HG03439 (cell line): ENCODE results near the gene DYRK3.

Experiments used
- ATAC-seq: cut with Tn5 transposase; IDR thresholded peaks from one replicate; pipeline ENCODE4 v1.9.1; 2021; ENCODE audit warnings: mild to moderate bottlenecking, moderate library complexity; ENCODE audit not compliant: unreplicated experiment

DYRK3 gene

DNA sequence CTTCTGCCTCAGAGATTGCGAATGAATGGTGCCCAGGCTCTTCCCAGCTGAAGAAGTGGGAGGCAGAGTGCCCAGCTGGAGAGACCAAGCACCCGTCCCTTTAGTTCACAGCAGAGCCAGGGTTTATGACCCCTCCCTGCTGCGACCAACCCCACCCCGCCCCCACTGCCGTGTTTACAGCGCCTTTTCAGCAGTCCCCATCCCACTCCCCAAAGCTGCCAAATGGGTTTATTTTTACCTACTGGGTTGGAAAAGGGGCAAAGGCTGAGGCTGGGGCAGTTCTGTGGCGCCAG is 23.6 kb downstream of the DYRK3 start:
- no peak for ATAC-seq

DNA sequence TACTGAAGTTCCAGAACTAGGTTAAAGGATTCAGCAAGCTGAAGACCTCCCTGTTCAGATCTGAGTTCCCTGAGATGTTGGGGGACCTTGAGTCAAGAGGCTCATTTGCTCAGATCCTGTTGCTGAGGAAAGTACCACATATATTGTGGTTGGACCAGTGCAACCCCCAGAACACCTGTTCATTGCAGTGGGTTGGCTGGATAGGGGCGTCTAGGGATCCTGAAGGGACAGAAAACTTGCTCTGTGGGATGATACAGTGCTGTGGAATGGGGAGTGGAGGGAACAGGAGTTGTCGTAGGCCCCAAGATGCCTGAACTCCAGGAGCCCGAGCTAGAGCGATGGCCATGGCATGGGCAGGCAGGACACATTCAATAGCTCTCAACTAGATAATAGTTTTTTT is 24.8 kb downstream of the DYRK3 start:
- ATAC-seq, result no peak

DNA sequence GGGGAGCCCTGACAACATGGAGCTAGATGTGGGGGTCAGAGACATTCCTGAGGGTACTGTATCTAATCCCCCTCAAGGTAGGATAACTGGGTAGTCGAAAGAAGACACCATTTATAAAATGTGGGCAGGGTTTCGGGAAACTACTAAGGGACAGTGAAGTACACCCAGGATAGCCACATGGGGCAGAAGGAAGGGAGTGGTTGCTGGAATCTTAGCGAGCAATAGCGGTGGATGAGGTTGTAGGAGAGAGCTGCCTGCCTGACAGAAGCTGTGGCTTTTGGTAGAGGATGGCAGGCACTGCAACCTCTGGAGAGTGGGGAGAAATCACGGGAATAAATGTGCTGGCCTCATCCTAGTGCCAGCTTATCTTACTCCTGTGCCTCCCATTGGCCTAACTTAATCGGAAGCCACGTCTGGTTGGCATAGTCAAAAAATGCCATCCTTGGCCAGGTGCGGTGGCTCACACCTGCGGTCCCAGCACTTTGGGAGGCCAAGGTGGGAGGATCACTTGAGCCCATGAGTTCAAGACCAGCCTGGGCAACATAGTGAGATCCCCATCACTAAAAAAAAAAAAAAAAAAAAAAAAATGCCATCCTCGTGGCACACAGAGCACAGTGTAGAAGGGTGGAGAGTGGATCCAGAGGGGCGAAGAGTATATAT is 26.0 kb downstream of the DYRK3 start:
- ATAC-seq, result no peak

DNA sequence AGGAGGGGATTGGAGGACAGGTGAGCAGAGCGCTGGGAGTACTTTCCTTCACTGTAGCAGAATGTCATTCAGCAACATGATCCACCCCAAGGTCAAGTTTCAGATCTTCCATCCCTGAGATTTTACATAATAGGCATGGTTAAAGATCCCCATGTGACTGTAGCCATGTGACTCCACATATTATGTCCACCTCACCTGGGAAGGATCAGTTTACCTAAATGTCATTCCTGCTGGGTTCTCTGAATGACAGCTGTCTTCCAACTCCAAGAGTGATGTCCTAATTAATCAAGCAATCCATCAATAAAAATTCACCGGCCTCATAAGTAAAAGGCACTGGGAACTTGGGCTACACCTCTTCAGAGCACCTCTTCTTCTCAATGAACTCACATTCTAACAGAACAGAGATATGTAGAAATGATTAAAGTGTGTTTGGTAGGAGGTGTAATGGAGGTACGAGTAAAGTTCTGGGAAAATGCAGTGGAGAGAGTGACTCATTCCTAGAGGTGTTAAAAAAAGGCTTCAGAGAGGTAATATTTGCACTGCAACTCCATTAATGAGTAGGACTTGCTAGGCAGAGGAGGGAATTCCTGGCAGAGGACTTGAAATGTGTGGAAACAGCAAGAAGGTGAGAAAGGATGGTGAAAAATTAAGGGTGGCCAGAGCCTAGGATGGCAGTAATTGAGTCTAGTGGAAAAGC is 27.2 kb downstream of the DYRK3 start:
- ATAC-seq, result no peak

DNA sequence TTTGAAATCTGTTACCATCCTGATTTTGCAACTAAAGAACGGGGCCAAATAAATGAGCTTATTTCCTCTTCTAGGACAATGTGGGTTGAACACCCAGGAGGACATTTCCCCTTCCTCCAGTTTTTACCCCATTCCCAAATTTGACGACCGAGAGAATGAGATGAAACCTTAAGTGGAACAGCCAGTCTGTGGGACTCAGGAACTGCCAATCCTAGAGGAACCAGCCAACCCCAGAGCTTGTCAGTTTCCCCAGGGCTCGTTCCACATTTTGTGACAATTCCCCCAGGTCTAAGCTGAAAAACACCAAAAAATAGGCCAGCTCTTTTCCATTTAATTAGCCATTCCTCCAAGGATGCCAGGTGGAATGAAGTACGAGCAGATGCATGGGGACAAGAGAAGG is 28.0 kb downstream of the DYRK3 start:
- ATAC-seq, result no peak

DNA sequence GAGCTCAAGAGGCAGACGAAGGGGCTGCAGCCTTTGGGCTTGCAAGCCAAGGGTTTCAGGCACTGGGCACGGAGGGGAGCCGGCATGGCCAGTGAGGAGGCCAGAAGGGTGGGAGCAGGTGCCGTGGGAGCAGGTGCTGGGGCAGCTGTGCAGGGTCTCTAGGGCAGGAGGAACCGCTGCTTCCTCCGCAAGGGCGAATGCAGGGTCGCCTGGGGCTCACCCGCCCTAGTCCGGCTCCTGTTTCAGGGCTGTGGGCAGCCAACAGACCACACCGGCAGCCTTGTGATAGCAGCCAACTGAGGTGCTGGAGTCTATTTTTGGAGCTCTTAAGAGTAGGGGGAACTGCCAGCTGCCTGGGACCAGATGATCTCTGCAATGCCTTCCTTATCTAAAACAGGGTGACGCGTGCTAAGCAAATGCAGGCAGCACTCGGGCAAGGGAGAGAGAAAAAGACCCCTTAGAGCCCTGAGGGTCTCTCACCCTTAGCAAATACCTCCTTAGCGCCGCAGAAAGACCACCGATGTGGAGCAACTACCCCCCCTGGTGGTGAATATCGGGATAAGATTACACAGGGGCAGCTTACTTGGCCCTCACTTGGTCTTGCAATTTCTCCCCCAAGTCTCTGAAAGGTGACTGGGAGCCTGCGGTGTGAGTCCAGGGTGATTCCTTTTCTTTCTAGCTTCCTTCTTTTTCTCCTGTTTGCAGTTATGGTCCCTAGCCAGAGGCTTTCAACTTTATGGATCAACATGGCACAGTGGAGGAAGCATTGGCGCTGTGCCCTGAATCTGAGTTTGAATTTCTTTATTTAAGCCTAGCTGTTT is 28.7 kb downstream of the DYRK3 start:
- peak; percentile 65 for ATAC-seq

GRCh38 chr1:206664740-206665139 is 29.4 kb downstream of the DYRK3 start:
- ATAC-seq, result no peak

DNA sequence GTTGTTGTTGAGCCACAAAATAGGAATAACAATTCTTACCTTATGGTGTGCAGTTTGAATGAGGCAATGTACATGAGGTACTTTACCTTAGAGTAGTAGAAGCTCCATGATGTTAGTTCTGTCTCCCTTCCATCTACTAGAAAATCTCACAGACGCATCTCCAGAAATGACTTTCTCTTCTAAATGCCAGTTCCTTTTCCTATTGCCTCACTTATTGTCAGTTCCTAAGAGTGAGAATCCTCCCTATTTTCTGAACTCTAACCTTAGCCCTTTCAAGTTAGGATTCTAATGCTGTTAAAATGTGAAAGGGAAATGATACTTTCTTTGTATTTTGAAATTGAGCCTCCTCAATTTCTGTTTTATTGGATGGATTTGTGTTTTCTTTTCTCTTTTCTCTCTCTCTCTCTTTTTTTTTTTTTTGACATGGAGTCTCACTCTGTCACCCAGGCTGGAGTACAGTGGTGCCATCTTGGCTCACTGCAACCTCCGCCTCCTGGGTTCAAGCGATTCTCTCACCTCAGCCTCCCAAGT is 30.8 kb downstream of the DYRK3 start:
- ATAC-seq, result no peak

DNA sequence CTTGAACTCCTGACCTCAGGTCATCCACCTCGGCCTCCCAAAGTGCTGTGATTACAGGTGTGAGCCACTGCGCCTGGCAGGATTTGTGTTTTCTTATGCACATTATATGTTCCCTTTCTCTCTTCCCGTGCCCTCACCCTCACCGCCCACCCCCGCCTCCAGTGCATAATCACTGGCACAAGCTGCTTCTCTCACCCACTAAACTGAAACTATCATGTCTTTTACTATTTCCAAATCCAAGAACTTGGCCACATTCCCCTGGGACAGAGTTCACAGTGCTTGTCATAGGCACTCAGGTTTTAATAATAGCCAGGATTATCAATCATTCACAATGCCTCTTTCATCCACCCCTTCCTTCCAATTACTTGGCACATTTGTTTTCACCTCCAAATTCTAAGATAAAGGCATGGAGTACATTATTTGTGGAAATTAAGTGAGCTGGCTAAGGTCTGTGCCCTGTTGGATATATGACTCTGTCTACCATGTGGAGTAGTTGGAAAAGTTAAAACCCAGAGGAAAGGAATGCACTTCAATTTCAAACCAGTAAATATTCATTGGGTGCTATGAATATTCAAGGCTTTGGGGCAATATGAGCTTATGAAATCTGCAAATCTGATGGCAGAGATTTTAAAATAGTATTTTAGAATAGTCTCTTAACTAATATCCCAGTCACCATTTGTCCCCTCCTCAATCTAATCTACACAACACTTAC is 31.8 kb downstream of the DYRK3 start:
- ATAC-seq, result no peak

DNA sequence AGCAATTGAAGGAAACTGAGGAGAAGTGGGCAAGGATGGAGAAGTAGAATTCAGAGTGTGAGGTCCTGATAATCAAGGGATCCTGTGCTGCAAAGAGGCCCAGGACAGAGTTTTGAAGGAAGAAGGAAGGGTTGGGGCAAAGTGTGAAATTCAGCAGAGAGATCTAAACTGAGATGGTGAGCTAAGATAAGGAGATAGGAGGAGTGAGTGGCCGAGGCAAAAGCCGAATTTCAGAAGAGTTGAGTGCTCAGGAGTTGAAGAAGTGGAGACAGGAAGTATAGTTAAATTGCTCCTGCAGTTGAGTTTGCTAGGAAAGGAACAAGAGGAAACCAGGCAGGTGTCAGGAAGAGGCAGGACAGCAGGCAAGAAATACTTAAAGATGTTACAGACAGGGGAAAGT is 33.0 kb downstream of the DYRK3 start:
- ATAC-seq, result no peak

DNA sequence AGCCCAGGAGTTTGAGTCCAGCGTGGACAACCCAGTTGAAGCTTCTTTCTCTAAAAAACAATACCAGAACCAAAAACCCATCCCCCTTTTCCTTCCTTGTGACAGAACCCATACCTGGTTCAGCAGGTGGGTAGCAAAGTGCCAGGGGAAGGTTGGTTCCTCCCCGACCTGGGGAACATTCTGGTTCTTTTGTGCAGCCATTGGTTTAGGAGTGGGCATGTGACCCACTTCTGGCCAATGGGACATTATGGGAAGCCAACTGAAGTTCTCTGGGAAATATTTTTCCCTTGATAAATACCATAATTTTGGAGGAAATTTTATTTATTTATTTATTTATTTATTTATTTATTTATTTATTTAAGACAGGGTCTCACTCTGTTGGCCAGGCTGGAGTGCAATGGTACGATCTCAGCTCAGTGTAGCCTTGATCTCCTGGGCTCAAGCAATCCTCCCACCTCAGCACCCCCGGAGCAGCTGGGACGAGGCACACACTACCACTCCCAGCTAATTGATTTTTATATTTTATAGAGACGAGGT is 33.6 kb downstream of the DYRK3 start:
- no peak for ATAC-seq

DNA sequence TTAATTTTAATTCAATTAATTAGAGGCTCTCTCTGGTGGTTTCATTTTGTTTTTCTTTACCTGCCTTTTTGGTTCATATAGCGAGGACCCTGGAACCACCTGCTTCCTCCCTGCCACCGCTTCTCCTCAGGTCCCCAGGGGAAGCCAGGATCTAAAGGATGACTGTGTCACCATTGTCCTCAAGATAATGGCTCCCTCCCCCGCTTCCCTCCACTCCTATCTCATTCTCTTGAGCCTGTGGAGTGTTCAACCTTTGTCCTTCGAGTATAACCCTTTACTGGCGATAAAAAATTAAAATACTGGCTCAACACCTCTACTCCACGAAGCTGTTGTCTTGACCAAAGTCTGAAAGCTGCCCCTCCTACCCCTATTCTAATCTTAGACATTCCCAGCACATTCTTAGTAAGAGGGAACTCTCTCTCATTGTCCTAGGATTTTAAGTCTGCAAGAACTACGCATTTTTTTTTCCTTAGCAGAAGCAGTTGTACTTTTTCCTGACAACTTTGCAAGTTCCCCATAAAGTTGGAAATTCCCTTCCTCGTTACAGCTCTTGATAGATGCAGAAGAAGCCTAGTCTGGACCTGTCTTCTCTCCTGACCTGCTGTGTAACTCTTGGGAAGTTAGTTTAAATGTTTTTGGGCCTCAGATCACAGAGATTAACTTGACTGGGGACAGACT is 36.8 kb downstream of the DYRK3 start:
- no peak for ATAC-seq

DNA sequence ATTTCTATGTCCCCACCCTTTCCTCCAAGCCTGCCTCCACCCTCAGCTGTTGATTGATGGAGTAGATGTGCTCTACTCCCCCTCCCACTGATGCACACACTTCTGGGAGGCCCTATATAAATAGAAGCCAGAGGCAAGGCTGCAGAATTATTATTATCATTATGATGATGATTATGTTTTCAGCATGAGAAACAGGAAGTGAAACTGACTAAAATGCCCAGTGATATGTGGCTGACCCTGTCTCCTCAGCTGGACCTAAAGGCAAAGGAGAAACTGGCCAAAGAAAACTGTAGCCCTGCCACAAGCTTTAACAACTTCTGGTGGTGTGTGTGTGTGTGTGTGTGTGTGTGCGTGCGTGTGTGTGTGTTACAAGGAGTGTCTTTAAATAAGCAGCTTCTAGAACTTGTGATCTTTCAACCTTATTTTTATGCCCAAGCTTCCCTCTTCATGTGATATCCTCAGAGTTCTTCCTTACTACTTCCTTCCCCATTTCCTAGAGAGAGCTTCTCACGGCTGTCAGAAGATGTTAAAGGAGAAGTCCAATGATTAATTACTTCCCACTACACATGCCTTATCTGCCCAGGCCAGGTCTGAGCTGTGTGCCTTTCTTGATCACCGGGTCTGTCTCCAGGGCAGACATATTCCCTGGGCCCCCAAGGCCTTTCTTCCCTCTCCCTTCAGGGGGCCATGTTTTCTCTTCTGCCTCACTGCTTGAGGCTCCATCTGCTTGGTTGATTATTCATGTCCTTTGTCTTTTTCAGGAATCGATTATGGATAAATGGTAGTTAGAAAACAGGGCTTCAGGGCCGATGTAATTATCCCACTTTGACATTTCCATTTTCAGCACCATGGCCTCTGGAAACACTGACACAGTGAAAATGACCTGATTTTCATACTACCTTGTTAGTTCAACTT is 37.8 kb downstream of the DYRK3 start:
- no peak for ATAC-seq

- ATAC-seq, result no peak
These were observed 38.9 kb downstream of the DYRK3 start for GRCh38 chr1:206674236-206674635.

- no peak for ATAC-seq
These were observed 39.4 kb downstream of the DYRK3 start for GRCh38 chr1:206674745-206675175.

GRCh38 chr1:206676499-206676898 is 41.2 kb downstream of the DYRK3 start:
- ATAC-seq, result no peak

DNA sequence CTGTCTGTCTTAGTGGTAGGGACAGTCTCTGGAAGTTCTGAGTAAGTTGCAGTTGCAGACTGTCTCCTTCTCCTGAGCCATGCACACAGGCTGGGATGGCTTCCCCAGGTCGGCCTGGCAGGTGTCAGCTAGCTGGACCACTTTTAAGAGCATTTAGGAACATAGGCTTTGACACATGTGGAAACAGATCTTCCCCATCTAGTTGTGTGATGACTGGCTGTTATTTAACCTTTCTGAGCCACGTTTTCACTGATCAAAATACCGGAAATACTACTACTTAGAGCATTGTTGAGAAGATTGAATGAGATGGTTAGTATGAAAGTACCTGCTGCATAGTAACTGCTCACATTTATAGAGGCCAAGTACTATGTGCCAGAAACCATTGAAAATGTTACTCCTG is 43.2 kb downstream of the DYRK3 start:
- ATAC-seq, result no peak

DNA sequence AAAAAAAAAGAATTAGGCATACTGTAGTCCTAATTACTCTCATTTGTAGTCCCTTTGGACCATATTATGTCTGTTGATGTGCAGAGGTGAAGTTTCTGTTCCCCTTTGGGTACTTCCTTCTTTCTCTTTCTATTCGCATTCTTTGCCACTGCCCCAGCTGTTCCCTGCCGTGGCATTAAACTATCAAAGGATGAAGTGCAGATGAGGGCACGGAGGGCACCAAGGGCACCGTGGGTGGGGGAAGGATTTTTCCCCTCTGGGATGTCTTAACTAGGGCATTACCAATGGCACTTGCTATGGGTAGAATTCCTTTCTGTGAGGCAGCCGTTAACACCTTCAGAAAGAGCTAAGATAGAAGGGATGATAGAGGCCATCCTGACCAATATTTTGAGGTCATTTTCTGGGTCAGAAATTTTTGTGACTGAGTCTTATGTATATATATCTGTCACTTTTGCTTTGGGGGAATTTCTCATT is 44.4 kb downstream of the DYRK3 start:
- ATAC-seq, result peak; percentile 79

GRCh38 chr1:206680279-206680678 is 44.9 kb downstream of the DYRK3 start:
- ATAC-seq, result no peak
